Kidney glomerular epithelial cell (primary cell): ENCODE measurements around the gene SMG6.

Experiments
- DNase-seq: peaks from one replicate; lab custom pipeline; 2025; lab: John Stamatoyannopoulos, UW

Gene SMG6

GRCh38 chr17:2076087-2076984, 227.2 kb downstream of the SMG6 start:
- DNase-seq, result no peak

- no peak for DNase-seq
Observed at GRCh38 chr17:2075336-2076086, 228.1 kb downstream of the SMG6 start.

GRCh38 chr17:2074919-2075318, 228.7 kb downstream of the SMG6 start:
- no peak for DNase-seq

- DNase-seq, result no peak
Observed at GRCh38 chr17:2071455-2072281, 231.9 kb downstream of the SMG6 start.

- no peak for DNase-seq
Observed at GRCh38 chr17:2071024-2071385, 232.6 kb downstream of the SMG6 start.

GRCh38 chr17:2070241-2071023, 233.2 kb downstream of the SMG6 start:
- no peak for DNase-seq

GRCh38 chr17:2068519-2069051, 235.0 kb downstream of the SMG6 start:
- DNase-seq, result no peak

- no peak for DNase-seq
Observed at GRCh38 chr17:2068031-2068518, 235.5 kb downstream of the SMG6 start.

- DNase-seq, result no peak
Observed at GRCh38 chr17:2067608-2068024, 236.0 kb downstream of the SMG6 start.

- no peak for DNase-seq
Observed at GRCh38 chr17:2067048-2067561, 236.5 kb downstream of the SMG6 start.

GRCh38 chr17:2065949-2066400, 237.6 kb downstream of the SMG6 start:
- no peak for DNase-seq

- DNase-seq, result no peak
Observed at GRCh38 chr17:2064980-2065785, 238.4 kb downstream of the SMG6 start.

- no peak for DNase-seq
Observed at GRCh38 chr17:2064520-2064971, 239.0 kb downstream of the SMG6 start.

- DNase-seq, result no peak
Observed at GRCh38 chr17:2064147-2064489, 239.5 kb downstream of the SMG6 start.

GRCh38 chr17:2063261-2064146, 240.1 kb downstream of the SMG6 start:
- no peak for DNase-seq

GRCh38 chr17:2062571-2063183, 240.9 kb downstream of the SMG6 start:
- no peak for DNase-seq

GRCh38 chr17:2061441-2061958, 242.1 kb downstream of the SMG6 start:
- DNase-seq, result no peak
